Chondrocyte (in vitro differentiated cells): ENCODE data around the gene DECR2. TPM values are rescaled to one million over a fixed set of nuclear protein-coding genes. Genes with fewer than 3 reads are reported as not detected.

Source experiments
- DNase-seq: peaks from one replicate; pipeline ENCODE4 v3.0.0; 2021; ENCODE audit warnings: mixed read lengths, low spot score
- H3K27ac Mint-ChIP-seq: one replicate; pipeline ENCODE4 v1.8.0; 2021; ENCODE audit warnings: mild to moderate bottlenecking, moderate library complexity, mixed read lengths; ENCODE audit not compliant: unreplicated experiment
- H3K27me3 Mint-ChIP-seq: 2 replicates; pipeline ENCODE4 v1.8.0; 2021; ENCODE audit warnings: low read depth, mixed read lengths
- H3K36me3 Mint-ChIP-seq: 2 replicates; pipeline ENCODE4 v1.8.0; 2021; ENCODE audit warnings: low read depth, mixed read lengths
- H3K4me1 Mint-ChIP-seq: 2 replicates; pipeline ENCODE4 v1.8.0; 2021; ENCODE audit warnings: low read depth, mild to moderate bottlenecking, mixed read lengths
- H3K4me3 Mint-ChIP-seq: one replicate; pipeline ENCODE4 v1.8.0; 2021; ENCODE audit warnings: mild to moderate bottlenecking, moderate library complexity, mixed read lengths; ENCODE audit not compliant: unreplicated experiment
- H3K9me3 Mint-ChIP-seq: 2 replicates; pipeline ENCODE4 v1.8.0; 2021; ENCODE audit warnings: low read depth, mixed read lengths
- total RNA-seq: library from RNA; stranded (reverse); gene quantifications from 3 replicates; pipeline ENCODE4 v1.2.1, GENCODE V29; 2021
- TF ChIP-seq, protein P1 (sequence below): fragments of 200-600 bp; sonication (generic); IDR thresholded peaks from 2 replicates; pipeline ENCODE4 v1.5.0; 2021; ENCODE audit warnings: antibody characterized with exemption, mild to moderate bottlenecking, moderate library complexity

DECR2 gene
- total RNA-seq, 1 donor from 2014 or later, result 25.1 TPM

DNA sequence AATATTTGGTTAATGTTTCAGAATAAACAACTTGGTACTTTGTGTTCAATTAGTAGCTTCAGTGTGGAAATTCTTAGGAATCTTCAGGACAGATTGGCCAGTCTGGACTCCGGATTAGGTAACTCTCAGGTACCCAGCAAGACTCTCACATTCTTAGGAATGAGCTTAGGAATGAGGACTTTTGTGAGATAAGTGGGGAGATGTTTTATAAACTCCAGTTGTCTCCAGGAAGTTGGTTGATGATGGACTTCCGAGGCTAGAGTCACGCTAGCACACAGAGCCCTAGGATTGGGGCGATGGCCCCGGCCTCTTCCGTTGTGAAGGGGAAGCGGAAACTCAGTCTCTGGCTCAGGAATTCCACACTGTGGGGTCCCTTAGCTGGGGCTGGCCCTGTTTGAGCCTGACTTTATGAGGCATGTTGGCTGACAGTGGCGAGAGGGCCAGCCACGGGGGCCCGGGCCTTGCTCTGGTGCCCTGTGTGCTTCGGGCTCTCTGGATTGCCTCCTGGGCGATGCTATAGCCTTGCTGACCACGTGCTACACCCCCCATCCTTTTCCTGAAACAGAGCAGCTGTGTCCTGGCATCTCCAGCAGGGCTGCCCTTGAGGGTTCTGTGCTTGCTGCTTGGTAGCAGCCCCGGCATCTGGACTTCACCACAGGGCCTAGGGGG lies 56.2 kb downstream of the DECR2 start:
- Mint-ChIP-seq H3K36me3 (peaks cover 11% of the 10 kb centered on the region), H3K9me3 (no peaks in the 10 kb centered on the region), H3K27me3 (no peaks in the 10 kb centered on the region), H3K4me3 (no peak overlapping the region), H3K4me1 (peaks cover 29% of the 10 kb centered on the region), H3K27ac (peak overlapping the region; percentile 68)
- DNase-seq, result no peak
- TF ChIP-seq, protein P1, sequence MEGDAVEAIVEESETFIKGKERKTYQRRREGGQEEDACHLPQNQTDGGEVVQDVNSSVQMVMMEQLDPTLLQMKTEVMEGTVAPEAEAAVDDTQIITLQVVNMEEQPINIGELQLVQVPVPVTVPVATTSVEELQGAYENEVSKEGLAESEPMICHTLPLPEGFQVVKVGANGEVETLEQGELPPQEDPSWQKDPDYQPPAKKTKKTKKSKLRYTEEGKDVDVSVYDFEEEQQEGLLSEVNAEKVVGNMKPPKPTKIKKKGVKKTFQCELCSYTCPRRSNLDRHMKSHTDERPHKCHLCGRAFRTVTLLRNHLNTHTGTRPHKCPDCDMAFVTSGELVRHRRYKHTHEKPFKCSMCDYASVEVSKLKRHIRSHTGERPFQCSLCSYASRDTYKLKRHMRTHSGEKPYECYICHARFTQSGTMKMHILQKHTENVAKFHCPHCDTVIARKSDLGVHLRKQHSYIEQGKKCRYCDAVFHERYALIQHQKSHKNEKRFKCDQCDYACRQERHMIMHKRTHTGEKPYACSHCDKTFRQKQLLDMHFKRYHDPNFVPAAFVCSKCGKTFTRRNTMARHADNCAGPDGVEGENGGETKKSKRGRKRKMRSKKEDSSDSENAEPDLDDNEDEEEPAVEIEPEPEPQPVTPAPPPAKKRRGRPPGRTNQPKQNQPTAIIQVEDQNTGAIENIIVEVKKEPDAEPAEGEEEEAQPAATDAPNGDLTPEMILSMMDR, result no peak

DNA sequence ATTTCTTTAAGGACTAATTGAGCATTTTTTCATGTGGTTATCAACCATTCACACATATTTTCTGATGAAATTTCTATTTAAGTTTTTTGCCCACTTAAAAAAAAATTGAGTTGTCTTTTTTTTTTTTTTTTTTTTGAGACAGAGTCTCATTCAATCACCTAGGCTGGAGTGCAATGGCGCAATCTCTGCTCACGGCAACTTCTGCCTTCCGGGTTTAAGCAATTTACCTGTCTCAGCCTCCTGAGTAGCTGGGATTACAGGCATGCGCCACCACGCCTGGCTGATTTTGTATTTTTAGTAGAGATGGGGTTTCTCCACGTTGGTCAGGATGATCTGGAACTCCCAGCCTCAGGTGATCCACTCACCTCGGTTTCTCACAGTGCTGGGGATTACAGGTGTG lies 58.1 kb downstream of the DECR2 start:
- Mint-ChIP-seq H3K4me3 (no peak overlapping the region), H3K36me3 (peaks cover 15% of the 10 kb centered on the region), H3K4me1 (peaks cover 21% of the 10 kb centered on the region), H3K9me3 (no peaks in the 10 kb centered on the region), H3K27ac (no peak overlapping the region), H3K27me3 (no peaks in the 10 kb centered on the region)
- DNase-seq, result no peak
- TF ChIP-seq, protein P1, result no peak

DNA sequence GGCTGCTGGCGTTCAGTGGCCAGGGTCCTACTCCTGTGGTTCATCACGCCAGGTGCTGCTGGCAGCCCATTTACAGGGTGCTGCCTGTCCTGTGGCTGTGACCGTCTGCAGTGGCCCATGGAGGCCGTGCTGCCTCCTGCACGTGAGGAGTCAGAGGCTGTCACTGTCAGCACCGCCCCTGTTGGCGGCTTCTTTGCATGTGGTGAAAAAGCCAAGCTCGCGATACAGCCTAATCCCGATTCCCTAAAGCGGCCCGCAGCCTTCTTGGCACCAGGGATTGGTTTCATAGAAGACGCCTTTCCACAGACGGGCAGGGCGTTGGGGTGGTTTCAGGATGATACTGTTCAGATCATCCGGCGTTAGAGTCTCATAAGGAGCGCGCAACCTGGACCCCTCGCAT lies 59.1 kb downstream of the DECR2 start:
- Mint-ChIP-seq H3K27me3 (no peaks in the 10 kb centered on the region), H3K4me3 (no peak overlapping the region), H3K9me3 (no peaks in the 10 kb centered on the region), H3K27ac (no peak overlapping the region), H3K36me3 (peaks cover 15% of the 10 kb centered on the region), H3K4me1 (peaks cover 21% of the 10 kb centered on the region)
- DNase-seq, result no peak
- TF ChIP-seq, protein P1, result no peak

Other genes with a start within 250 kb of the DECR2 start
- not detected in 3 replicates for gene HBZ, start 249.2 kb upstream of the DECR2 start, total RNA-seq
- gene HBM, start 235.9 kb upstream of the DECR2 start, total RNA-seq, result not detected in 3 replicates
- gene HBA2, start 229.0 kb upstream of the DECR2 start, total RNA-seq, result not detected in 3 replicates
- not detected in 3 replicates for gene HBA1, start 225.2 kb upstream of the DECR2 start, total RNA-seq
- gene HBQ1, start 221.4 kb upstream of the DECR2 start, total RNA-seq, result 0.74 TPM in 1 of 3 replicates, not detected in the others
- 64.6 to 79.4 TPM (median 64.9 TPM) in 3 replicates for gene LUC7L, start 172.4 kb upstream of the DECR2 start, total RNA-seq
- gene FAM234A, start 167.1 kb upstream of the DECR2 start, total RNA-seq, result 122 to 146 TPM (median 125 TPM) in 3 replicates
- 20.3 to 23.2 TPM (median 21.0 TPM) in 3 replicates for gene RGS11, start 125.9 kb upstream of the DECR2 start, total RNA-seq
- 0.82 to 4.0 TPM (median 3.7 TPM) in 3 replicates for gene ARHGDIG, start 121.3 kb upstream of the DECR2 start, total RNA-seq
- gene PDIA2, start 118.7 kb upstream of the DECR2 start, total RNA-seq, result 0.89 to 1.6 TPM (median 1.5 TPM) in 3 replicates
- 19.8 to 27.2 TPM (median 26.9 TPM) in 3 replicates for gene AXIN1, start 49.2 kb upstream of the DECR2 start, total RNA-seq
- 53.4 to 57.7 TPM (median 54.7 TPM) in 3 replicates for gene MRPL28, start 31.3 kb upstream of the DECR2 start, total RNA-seq
- 49.5 to 61.2 TPM (median 59.7 TPM) in 3 replicates for gene PGAP6, start 19.9 kb upstream of the DECR2 start, total RNA-seq
- 176 to 246 TPM (median 231 TPM) in 3 replicates for gene NME4, start 4.7 kb upstream of the DECR2 start, total RNA-seq
- 41.9 to 52.4 TPM (median 45.1 TPM) in 3 replicates for gene RAB11FIP3, start 23.8 kb downstream of the DECR2 start, total RNA-seq
- 28.8 to 32.0 TPM (median 29.7 TPM) in 3 replicates for gene CAPN15, start 125.8 kb downstream of the DECR2 start, total RNA-seq
- gene PRR35, start 158.5 kb downstream of the DECR2 start, total RNA-seq, result not detected in 3 replicates
- not detected in 3 replicates for gene NHLRC4, start 165.1 kb downstream of the DECR2 start, total RNA-seq
- 34.1 to 57.1 TPM (median 37.3 TPM) in 3 replicates for gene PIGQ, start 168.1 kb downstream of the DECR2 start, total RNA-seq
- gene RAB40C, start 188.2 kb downstream of the DECR2 start, total RNA-seq, result 15.2 to 19.6 TPM (median 19.6 TPM) in 3 replicates
- 0.36 to 0.56 TPM (median 0.47 TPM) in 3 replicates for gene WFIKKN1, start 229.1 kb downstream of the DECR2 start, total RNA-seq
- gene METTL26, start 234.4 kb downstream of the DECR2 start, total RNA-seq, result 58.9 to 68.5 TPM (median 68.1 TPM) in 3 replicates
- gene MCRIP2, start 239.9 kb downstream of the DECR2 start, total RNA-seq, result 10.4 to 16.9 TPM (median 15.3 TPM) in 3 replicates
- gene WDR90, start 247.5 kb downstream of the DECR2 start, total RNA-seq, result 17.0 to 36.6 TPM (median 19.2 TPM) in 3 replicates